GM13977 (cell line): ENCODE results near the gene MRAP2.
"Not testable (repeated sequence)": the region's sequence is repeated elsewhere in the genome, so short reads cannot be mapped to it uniquely, and the experiment has no call there.

Experiments
- DNase-seq: peaks from one replicate; pipeline ENCODE4 v3.0.0; 2012; ENCODE audit warnings: low spot score
- CTCF ChIP-seq: IDR thresholded peaks from 2 replicates; pipeline ENCODE4 v1.5.1; 2012; ENCODE audit warnings: mild to moderate bottlenecking, control low read depth; ENCODE audit not compliant: insufficient read depth; ENCODE audit errors: extremely low read depth, missing control alignments
- in situ Hi-C: fragments of 300-500 bp; cut with MboI; formaldehyde crosslinking; loops from one replicate; pipeline ENCODE4 v1.12.0; 2022; ENCODE audit warnings: low sequenced_read_pairs, low pct_unique_long_range_greater_than_20kb, mixed read lengths, inconsistent platforms; ENCODE audit not compliant: unreplicated experiment

The MRAP2 gene

GRCh38 chr6:84072442-84072997 lies 38.9 kb downstream of the MRAP2 start:
- in situ Hi-C loops, result no loop called here
- DNase-seq, result no peak
- TF ChIP-seq CTCF, result no peak

- no peak for DNase-seq
- no peak for TF ChIP-seq CTCF
- in situ Hi-C loops, result no loop called here
These were observed 41.6 kb downstream of the MRAP2 start for GRCh38 chr6:84074988-84075781.

- TF ChIP-seq CTCF, result no peak
- no peak for DNase-seq
- in situ Hi-C loops, result no loop called here
These were observed 44.1 kb downstream of the MRAP2 start for GRCh38 chr6:84077645-84078044.

GRCh38 chr6:84078335-84078734 lies 44.8 kb downstream of the MRAP2 start:
- in situ Hi-C loops, result no loop called here
- no peak for DNase-seq
- no peak for TF ChIP-seq CTCF

GRCh38 chr6:84081222-84081621 lies 47.6 kb downstream of the MRAP2 start:
- no peak for DNase-seq
- in situ Hi-C loops, result no loop called here
- no peak for TF ChIP-seq CTCF

GRCh38 chr6:84082689-84083265 lies 49.2 kb downstream of the MRAP2 start:
- no peak for DNase-seq
- no peak for TF ChIP-seq CTCF
- in situ Hi-C loops, result no loop called here

GRCh38 chr6:84084705-84085104 lies 51.1 kb downstream of the MRAP2 start:
- in situ Hi-C loops, DNase-seq: not testable (repeated sequence)
